Measurements from ENCODE around the gene AATF. TPM values are rescaled to one million over a fixed set of nuclear protein-coding genes. Genes with fewer than 3 reads are reported as not detected.

AATF gene
- total RNA-seq, 1 donor from 2014 or later: 53.5 TPM

- no peak overlapping the region for H3K4me3 Mint-ChIP-seq (ENCODE audit: low read depth)
- peaks cover 6% of the 10 kb centered on the region for H3K9me3 Mint-ChIP-seq (ENCODE audit: low read depth)
- peak overlapping the region; percentile 51 for H3K27ac Mint-ChIP-seq
- H3K27me3 Mint-ChIP-seq: no peaks in the 10 kb centered on the region
- H3K36me3 Mint-ChIP-seq (ENCODE audit: insufficient read depth): peaks cover 25% of the 10 kb centered on the region
- H3K4me1 Mint-ChIP-seq (ENCODE audit: low read depth): peaks cover 19% of the 10 kb centered on the region
- no peak for TF ChIP-seq CTCF (IDR thresholded peaks at IDR 0.05; ENCODE audit: unreplicated experiment)
- no peak for DNase-seq (ENCODE audit: low spot score, unreplicated experiment)
Measured at GRCh38 chr17:36971508-36971907, 22.8 kb downstream of the AATF start.

- TF ChIP-seq CTCF (IDR thresholded peaks at IDR 0.05; ENCODE audit: unreplicated experiment): no peak
- Mint-ChIP-seq H3K27ac (peak overlapping the region; percentile 68), H3K4me1 (ENCODE audit: low read depth) (peaks cover 21% of the 10 kb centered on the region), H3K27me3 (no peaks in the 10 kb centered on the region), H3K4me3 (ENCODE audit: low read depth) (no peak overlapping the region), H3K36me3 (ENCODE audit: insufficient read depth) (peaks cover 22% of the 10 kb centered on the region), H3K9me3 (ENCODE audit: low read depth) (peaks cover 6% of the 10 kb centered on the region)
- DNase-seq (ENCODE audit: low spot score, unreplicated experiment): no peak
Measured at GRCh38 chr17:36972186-36972700, 23.5 kb downstream of the AATF start.

- Mint-ChIP-seq H3K4me1 (ENCODE audit: low read depth) (peaks cover 21% of the 10 kb centered on the region), H3K9me3 (ENCODE audit: low read depth) (peaks cover 6% of the 10 kb centered on the region), H3K27me3 (no peaks in the 10 kb centered on the region), H3K27ac (peak overlapping the region; percentile 68), H3K36me3 (ENCODE audit: insufficient read depth) (peaks cover 19% of the 10 kb centered on the region), H3K4me3 (ENCODE audit: low read depth) (no peak overlapping the region)
- DNase-seq (ENCODE audit: low spot score, unreplicated experiment): no peak
- TF ChIP-seq CTCF (IDR thresholded peaks at IDR 0.05; ENCODE audit: unreplicated experiment): no peak
Measured at GRCh38 chr17:36972905-36973304, 24.2 kb downstream of the AATF start.

- no peak overlapping the region for H3K27ac Mint-ChIP-seq
- peaks cover 32% of the 10 kb centered on the region for H3K4me1 Mint-ChIP-seq (ENCODE audit: low read depth)
- no peak overlapping the region for H3K4me3 Mint-ChIP-seq (ENCODE audit: low read depth)
- no peak for TF ChIP-seq CTCF (IDR thresholded peaks at IDR 0.05; ENCODE audit: unreplicated experiment)
- no peaks in the 10 kb centered on the region for H3K9me3 Mint-ChIP-seq (ENCODE audit: low read depth)
- no peaks in the 10 kb centered on the region for H3K27me3 Mint-ChIP-seq
- H3K36me3 Mint-ChIP-seq (ENCODE audit: insufficient read depth): peaks cover 3% of the 10 kb centered on the region
- no peak for DNase-seq (ENCODE audit: low spot score, unreplicated experiment)
Measured at GRCh38 chr17:36975922-36976515, 27.3 kb downstream of the AATF start.

- no peaks in the 10 kb centered on the region for H3K9me3 Mint-ChIP-seq (ENCODE audit: low read depth)
- peaks cover 24% of the 10 kb centered on the region for H3K4me1 Mint-ChIP-seq (ENCODE audit: low read depth)
- H3K36me3 Mint-ChIP-seq (ENCODE audit: insufficient read depth): peaks cover 8% of the 10 kb centered on the region
- no peak overlapping the region for H3K27ac Mint-ChIP-seq
- no peaks in the 10 kb centered on the region for H3K27me3 Mint-ChIP-seq
- H3K4me3 Mint-ChIP-seq (ENCODE audit: low read depth): no peak overlapping the region
- no peak for DNase-seq (ENCODE audit: low spot score, unreplicated experiment)
- no peak for TF ChIP-seq CTCF (IDR thresholded peaks at IDR 0.05; ENCODE audit: unreplicated experiment)
Measured at GRCh38 chr17:36977066-36977465, 28.3 kb downstream of the AATF start.
